Measurements from ENCODE around the gene PLCL2.

PLCL2 gene

DNA sequence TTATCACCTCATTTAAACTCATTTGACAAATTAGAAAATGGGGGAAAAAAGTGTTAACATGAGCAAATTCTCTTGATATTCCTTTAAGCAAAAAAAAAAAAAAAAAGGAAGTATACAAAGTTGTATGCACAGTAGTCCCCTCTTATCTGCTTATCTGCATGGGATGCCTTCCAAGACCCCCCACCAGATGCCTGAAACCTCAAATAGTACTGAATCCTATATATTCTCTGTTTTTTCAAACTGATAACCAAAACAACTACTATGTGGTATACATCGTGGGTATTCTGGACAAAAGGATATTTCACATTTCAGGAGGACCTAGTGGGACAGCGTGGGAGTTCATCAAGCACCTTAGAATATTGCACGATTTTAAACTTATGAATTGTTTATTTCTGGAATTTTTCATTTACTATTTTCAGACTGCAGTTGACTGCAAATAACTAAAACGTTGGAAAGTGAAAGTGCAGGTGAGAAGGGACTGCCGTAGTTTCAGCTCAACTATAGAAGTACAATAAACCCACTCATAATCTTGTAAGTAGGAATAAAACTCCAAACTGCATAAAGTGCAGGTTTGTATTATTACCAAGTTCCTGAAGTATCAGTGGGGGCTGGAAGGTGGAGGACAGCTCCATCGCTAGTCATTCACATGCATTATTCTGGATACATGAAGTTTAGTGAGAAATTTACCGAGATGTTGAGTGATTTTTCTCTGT lies 43.6 kb upstream of the PLCL2 start:
- H3K4me3 ChIP-seq (ENCODE audit: low read length): no peak overlapping the region
- TF ChIP-seq, protein P1, sequence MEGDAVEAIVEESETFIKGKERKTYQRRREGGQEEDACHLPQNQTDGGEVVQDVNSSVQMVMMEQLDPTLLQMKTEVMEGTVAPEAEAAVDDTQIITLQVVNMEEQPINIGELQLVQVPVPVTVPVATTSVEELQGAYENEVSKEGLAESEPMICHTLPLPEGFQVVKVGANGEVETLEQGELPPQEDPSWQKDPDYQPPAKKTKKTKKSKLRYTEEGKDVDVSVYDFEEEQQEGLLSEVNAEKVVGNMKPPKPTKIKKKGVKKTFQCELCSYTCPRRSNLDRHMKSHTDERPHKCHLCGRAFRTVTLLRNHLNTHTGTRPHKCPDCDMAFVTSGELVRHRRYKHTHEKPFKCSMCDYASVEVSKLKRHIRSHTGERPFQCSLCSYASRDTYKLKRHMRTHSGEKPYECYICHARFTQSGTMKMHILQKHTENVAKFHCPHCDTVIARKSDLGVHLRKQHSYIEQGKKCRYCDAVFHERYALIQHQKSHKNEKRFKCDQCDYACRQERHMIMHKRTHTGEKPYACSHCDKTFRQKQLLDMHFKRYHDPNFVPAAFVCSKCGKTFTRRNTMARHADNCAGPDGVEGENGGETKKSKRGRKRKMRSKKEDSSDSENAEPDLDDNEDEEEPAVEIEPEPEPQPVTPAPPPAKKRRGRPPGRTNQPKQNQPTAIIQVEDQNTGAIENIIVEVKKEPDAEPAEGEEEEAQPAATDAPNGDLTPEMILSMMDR (conservative IDR thresholded peaks at IDR 0.05; ENCODE audit: low read length): no peak
- DNase-seq (ENCODE audit: low read depth): no peak

DNA sequence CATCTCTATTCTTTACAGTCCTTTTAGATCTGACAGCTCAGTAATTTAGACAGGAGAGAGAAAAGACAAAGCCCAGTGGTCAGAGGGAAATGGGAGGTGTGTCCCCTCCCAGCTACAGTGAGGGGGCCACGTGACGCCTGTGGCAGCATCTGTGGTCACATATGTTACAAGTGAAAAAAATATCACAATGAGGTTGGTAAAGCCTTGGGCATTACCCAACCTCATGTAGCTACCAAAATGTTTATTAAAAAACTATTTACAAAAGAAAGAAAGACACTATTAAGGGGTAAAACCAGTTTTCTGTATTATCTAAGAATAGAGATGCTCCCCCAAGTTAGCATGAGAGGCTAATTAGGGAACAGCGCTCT lies 42.9 kb upstream of the PLCL2 start:
- DNase-seq (ENCODE audit: low read depth): no peak
- H3K4me3 ChIP-seq (ENCODE audit: low read length): no peak overlapping the region
- TF ChIP-seq, protein P1 (conservative IDR thresholded peaks at IDR 0.05; ENCODE audit: low read length): no peak

DNA sequence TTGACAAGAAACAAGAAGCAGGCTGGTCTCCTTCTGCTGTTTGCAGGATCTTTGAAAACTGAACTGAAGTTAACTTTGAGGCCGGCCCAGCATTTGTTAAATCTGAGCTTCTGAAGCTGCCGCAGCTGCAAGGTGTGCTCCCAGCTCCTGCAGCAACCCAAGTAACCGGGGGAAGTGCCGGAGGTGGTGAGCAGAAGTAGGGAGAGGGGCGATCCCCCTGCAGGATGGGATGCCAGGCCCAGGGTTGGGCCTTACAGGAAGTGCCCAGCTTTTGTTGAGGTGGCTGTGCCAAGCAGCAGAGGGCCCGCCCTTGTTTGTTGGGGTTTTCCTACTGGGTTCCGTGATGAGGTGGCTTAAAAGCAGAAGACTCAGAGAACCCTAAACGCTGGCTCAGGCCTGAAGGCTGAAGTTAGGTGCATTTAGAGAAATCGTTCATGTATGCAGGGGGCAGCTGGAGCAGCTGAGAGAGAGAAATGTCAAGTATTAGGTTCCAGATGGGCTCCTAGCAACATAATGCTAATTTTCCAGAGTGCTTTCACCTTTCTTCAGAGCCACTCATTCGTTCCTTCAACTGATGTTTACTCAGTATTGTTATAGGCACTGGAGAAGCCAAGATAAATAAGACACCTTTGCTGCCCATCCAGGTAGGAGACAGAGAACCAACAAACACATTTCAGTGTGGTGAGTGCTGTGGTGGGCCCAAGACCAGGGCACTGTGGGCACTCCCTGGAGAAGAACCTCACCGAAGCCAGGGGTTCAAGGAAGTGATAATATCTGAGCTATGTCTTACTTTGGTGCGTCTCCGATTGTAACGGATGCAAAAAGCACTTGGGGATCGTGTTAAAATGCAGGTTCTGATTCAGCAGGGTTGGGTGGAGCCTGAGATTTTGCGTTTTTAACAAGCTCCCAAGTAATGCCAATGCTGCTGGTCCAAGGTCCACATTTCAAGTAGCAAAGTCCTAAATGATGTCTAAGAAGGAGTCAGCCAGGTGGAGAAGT lies 42.2 kb upstream of the PLCL2 start:
- no peak for DNase-seq (ENCODE audit: low read depth)
- TF ChIP-seq, protein P1 (conservative IDR thresholded peaks at IDR 0.05; ENCODE audit: low read length): no peak
- no peak overlapping the region for H3K4me3 ChIP-seq (ENCODE audit: low read length)

DNA sequence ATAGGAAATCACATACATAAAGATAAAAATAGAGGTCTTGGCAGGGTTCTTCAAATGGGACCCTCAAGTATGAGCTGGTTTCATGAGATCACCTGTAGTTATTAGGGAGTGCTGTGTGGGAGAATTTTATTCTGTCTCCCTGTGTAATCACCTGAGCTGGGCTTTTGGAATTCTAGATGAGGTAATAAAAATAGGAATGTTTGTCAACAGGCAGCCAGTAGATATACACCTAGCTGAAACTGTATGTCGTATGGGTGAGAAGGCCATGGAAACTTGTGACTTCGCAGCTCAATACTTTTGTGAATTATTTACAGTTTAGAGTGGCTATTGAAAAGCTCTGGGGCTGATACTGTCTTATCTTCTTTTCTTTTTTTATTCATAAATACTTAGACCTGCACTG lies 40.5 kb upstream of the PLCL2 start:
- TF ChIP-seq, protein P1 (conservative IDR thresholded peaks at IDR 0.05; ENCODE audit: low read length): no peak
- DNase-seq (ENCODE audit: low read depth): no peak

DNA sequence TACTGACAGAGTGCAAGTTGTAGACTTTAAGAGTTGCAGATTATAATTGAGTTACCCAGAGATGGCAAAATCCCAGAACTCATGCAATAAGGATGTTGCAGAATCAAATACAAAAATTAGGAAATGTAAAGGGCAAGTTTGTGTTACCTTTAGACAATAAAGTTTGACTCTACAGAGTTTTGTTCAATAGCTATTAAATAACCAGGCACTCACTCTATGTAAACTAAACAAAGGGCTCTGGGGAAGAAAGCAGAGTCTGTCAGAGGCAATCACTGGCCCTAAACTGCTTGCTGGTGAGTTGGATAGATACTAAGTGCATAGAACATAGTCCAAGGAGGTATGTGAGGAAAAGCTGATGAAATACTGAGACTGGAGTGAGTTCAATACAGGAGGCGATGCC lies 40.0 kb upstream of the PLCL2 start:
- TF ChIP-seq, protein P1 (conservative IDR thresholded peaks at IDR 0.05; ENCODE audit: low read length): no peak
- H3K4me3 ChIP-seq (ENCODE audit: low read length): no peak overlapping the region
- no peak for DNase-seq (ENCODE audit: low read depth)

More for the DNA sequence above, 40.5 kb upstream of the PLCL2 start:
- no peak overlapping the region for H3K4me3 ChIP-seq (ENCODE audit: low read length)

DNA sequence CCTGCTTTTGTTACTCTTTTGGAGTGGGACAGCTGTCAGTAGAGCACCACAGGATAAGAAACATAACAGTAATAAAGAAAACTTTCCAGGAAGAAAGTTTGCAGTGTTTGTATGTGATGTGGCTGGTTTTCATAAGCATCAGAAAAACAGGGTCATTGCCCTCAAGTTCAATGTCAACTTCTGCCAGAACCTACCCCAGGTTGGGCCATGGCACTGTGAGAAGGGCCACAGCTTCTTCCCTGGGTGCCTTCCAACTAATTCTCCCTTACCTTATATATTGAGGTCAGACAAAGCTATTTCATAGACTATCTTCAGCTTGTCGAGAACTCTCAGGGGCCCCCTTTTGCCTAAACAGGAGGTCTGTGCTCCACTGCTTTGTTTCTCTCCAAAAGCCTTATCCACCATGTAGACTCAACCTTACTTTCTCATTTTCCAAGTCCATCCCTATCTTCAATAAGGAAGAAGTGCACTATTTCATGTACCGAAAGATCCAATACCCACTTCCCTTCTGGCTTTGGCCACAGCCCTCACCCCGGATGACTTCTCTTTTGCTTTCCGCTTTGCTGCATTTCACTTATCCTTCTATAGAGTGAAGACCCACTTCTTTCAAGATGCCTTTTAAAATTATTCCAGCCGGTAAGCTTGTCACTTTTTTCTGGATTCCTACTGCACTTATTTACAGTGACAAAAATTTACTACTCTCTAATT lies 38.2 kb upstream of the PLCL2 start:
- H3K4me3 ChIP-seq (ENCODE audit: low read length): no peak overlapping the region
- DNase-seq (ENCODE audit: low read depth): no peak
- TF ChIP-seq, protein P1 (conservative IDR thresholded peaks at IDR 0.05; ENCODE audit: low read length): no peak

Data from AG10803 (cell line).